Left lobe of liver (tissue), 2 donors: Measurements from ENCODE around the gene AARSD1. TPM values are rescaled to one million over a fixed set of nuclear protein-coding genes. Genes with fewer than 3 reads are reported as not detected.
"Not testable (repeated sequence)": the region's sequence is repeated elsewhere in the genome, so short reads cannot be mapped to it uniquely, and the experiment has no call there.

ENCODE experiments used
- ATAC-seq: fragments of 200-7000 bp; cut with Tn5 transposase; one replicate; pipeline ENCODE4 v1.9.1; 2020; ENCODE audit warnings: mild to moderate bottlenecking, moderate library complexity
- DNase-seq: peaks from one replicate; pipeline ENCODE4 v3.0.0-alpha.2; 2020; ENCODE audit warnings: low spot score
- total RNA-seq: library from RNA; stranded (reverse); gene quantifications from one replicate; pipeline ENCODE4 v1.2.1, GENCODE V29; 2021
- donor health status: DM: no; HTN: no; CAD: no; lungs with moderate emphysema.
- donor health status: DM: no; HTN: yes; CAD: no.

Gene AARSD1
- 17.2 TPM for total RNA-seq

GRCh38 chr17:42964161-42964932, at the start of gene AARSD1:
Gene AARSD1 (minus strand): TSS chr17:42964454. CDS start chr17:42964440, 14 bp downstream.
- DNase-seq, result peak; percentile 95
- peak; percentile 98 for ATAC-seq

GRCh38 chr17:43013296-43013695, 49.0 kb upstream of the AARSD1 start:
- no peak for ATAC-seq
- DNase-seq, result no peak

- DNase-seq, result no peak
- no peak for ATAC-seq
Observed at GRCh38 chr17:43011728-43012472, 47.6 kb upstream of the AARSD1 start.

- peak; percentile 32 for ATAC-seq
Observed at GRCh38 chr17:43010667-43011308, 46.5 kb upstream of the AARSD1 start.

GRCh38 chr17:43006639-43007551, 42.6 kb upstream of the AARSD1 start, which contains the start of gene IFI35:
Gene IFI35 (plus strand): TSS chr17:43006784. CDS start chr17:43006948, 164 bp downstream.
- ATAC-seq, result peak; percentile 94
- DNase-seq, result peak; percentile 83

More at GRCh38 chr17:43010667-43011308, 46.5 kb upstream of the AARSD1 start:
- no peak for DNase-seq

GRCh38 chr17:43003542-43004172, 39.4 kb upstream of the AARSD1 start:
- DNase-seq, result no peak
- ATAC-seq, result peak; percentile 44

GRCh38 chr17:43000894-43001293, 36.6 kb upstream of the AARSD1 start:
- ATAC-seq, DNase-seq: not testable (repeated sequence)

GRCh38 chr17:42999003-42999525, 34.8 kb upstream of the AARSD1 start:
- ATAC-seq, result no peak
- no peak for DNase-seq

- ATAC-seq (peak; percentile 93), DNase-seq (peak; percentile 99)
Observed at GRCh38 chr17:42997984-42998938, 34.0 kb upstream of the AARSD1 start, which contains the start of gene RPL27. Gene RPL27 (plus strand): TSS chr17:42998419. CDS start chr17:42998751, 332 bp downstream.

- DNase-seq, result no peak
- ATAC-seq, result peak; percentile 3
Observed at GRCh38 chr17:42997390-42997983, 33.2 kb upstream of the AARSD1 start.

GRCh38 chr17:42993913-42994312, 29.7 kb upstream of the AARSD1 start:
- not testable (repeated sequence) for DNase-seq, ATAC-seq

GRCh38 chr17:42992872-42993271, 28.6 kb upstream of the AARSD1 start:
- ATAC-seq, result no peak
- DNase-seq, result no peak

GRCh38 chr17:42991471-42991870, 27.2 kb upstream of the AARSD1 start:
- ATAC-seq (no peak), DNase-seq (no peak)

GRCh38 chr17:42989726-42990652, 25.7 kb upstream of the AARSD1 start:
- no peak for ATAC-seq
- DNase-seq, result no peak

GRCh38 chr17:42989141-42989540, 24.9 kb upstream of the AARSD1 start:
- ATAC-seq, result no peak
- no peak for DNase-seq

GRCh38 chr17:42985225-42985624, 21.0 kb upstream of the AARSD1 start:
- ATAC-seq (no peak), DNase-seq (no peak)

- ATAC-seq (no peak), DNase-seq (no peak)
Observed at GRCh38 chr17:42982266-42982665, 18.0 kb upstream of the AARSD1 start.
